Lower leg skin (tissue), 3 donors: ENCODE results near the gene SLC16A8.

ENCODE experiments used
- POLR2A ChIP-seq, 2 donors: fragments of 450-650 bp; IDR thresholded peaks; one replicate each; pipeline ENCODE4 v1.6.1; 2016 to 2017; ENCODE audit warnings: antibody characterized with exemption in 2 of 2, mild to moderate bottlenecking in 1 of 2, moderate library complexity in 1 of 2
- TF ChIP-seq, protein P1 (sequence below), 3 donors: fragments of 450-650 bp; IDR thresholded peaks; one replicate each; pipeline ENCODE4 v1.5.1; 2016; ENCODE audit warnings: antibody characterized with exemption in 3 of 3, mild to moderate bottlenecking in 3 of 3, moderate library complexity in 2 of 3

DNA sequence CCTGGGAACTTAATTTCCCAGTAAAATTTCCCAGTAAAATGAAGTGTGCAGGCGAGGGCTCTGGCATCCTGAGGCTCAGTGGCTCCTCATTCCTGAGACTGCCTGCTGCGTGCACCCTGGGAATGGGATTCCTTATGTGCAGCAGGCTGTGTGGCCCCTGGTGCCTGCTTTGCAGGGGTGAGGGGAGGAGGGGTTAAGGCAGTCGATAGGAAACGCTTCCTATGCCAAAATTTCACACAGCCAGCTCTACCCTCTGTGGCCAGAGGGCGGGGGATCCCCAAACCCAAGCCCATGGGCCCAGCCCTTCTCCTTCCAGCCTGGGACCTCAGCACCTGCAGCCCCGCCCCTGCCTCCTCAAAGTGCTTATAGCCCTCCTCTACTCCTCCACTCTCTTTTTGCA is 38.6 kb upstream of the SLC16A8 start:
- no peak for TF ChIP-seq POLR2A (IDR thresholded peaks at IDR 0.05)
- TF ChIP-seq, protein P1, sequence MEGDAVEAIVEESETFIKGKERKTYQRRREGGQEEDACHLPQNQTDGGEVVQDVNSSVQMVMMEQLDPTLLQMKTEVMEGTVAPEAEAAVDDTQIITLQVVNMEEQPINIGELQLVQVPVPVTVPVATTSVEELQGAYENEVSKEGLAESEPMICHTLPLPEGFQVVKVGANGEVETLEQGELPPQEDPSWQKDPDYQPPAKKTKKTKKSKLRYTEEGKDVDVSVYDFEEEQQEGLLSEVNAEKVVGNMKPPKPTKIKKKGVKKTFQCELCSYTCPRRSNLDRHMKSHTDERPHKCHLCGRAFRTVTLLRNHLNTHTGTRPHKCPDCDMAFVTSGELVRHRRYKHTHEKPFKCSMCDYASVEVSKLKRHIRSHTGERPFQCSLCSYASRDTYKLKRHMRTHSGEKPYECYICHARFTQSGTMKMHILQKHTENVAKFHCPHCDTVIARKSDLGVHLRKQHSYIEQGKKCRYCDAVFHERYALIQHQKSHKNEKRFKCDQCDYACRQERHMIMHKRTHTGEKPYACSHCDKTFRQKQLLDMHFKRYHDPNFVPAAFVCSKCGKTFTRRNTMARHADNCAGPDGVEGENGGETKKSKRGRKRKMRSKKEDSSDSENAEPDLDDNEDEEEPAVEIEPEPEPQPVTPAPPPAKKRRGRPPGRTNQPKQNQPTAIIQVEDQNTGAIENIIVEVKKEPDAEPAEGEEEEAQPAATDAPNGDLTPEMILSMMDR (IDR thresholded peaks at IDR 0.05), result no peak
